Measurements from ENCODE around the gene MRGPRD. TPM values are rescaled to one million over a fixed set of nuclear protein-coding genes. Genes with fewer than 3 reads are reported as not detected.

The MRGPRD gene
- polyA plus RNA-seq, 12 donors = 0.12 to 0.48 (median 0.25) TPM; not detected in 6

DNA sequence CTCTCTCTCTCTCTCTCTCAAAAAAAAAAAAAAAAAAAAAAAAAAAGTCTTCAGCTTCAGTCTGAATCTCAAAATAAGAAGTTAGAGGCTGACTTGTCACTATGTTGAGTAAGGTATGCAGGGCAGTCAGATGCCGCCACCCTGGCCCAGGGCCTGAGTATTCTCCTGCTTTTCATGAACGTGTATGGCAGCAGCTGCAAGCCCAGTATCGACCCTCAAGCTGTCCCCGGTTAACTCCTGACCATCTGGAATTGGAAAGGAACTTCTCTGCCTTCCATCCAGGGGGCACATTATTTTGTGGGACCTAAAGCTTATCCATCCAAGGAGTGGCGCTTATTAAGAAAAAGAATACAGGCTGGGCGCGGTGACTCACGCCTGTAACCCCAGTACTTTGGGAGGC, 11.4 kb downstream of the MRGPRD start:
- no peak for DNase-seq

DNA sequence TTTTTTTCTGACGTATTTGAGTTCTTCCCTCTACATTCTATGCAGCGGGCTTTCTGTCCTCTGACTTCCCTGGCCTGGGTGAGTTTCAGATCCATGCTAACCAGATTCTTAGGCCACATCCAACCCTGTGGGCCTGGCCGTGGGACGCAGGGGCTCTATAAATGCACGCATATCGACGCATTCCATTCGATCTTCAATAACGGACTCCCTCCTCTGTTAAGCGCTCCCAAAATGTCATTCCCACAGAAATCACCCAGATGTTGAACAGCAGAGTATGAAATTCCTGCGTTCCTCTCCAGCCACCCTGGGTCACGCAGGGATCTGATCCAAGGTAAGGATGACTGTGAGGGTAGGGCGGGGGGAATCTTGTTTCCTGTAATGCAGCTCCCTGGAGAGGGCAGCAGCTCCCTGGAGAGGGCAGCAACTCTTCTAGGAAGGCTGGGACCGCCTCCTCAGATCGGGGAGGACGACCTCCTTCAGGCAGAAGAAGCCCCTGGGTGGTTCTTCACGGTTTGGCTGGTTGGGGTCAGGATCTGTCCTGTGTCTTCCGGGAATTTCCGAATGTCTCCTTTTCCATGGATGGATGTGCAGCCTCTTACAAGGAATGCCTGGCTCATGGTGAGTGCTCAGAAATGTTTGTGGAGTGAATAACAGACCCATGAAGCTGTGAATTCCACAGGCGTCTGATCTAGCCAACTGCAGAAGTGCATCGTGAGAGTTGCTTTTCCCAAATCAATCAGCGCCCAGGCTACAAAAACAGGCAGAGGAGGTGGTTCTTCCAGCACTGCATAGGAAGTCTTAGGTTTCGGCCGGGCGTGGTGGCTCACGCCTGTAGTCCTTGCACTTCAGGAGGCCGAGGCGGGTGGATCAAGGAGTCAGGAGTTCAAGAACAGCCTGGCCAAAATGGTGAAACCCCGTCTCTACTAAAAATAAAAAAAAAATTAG, 12.2 kb downstream of the MRGPRD start:
- no peak for DNase-seq

DNA sequence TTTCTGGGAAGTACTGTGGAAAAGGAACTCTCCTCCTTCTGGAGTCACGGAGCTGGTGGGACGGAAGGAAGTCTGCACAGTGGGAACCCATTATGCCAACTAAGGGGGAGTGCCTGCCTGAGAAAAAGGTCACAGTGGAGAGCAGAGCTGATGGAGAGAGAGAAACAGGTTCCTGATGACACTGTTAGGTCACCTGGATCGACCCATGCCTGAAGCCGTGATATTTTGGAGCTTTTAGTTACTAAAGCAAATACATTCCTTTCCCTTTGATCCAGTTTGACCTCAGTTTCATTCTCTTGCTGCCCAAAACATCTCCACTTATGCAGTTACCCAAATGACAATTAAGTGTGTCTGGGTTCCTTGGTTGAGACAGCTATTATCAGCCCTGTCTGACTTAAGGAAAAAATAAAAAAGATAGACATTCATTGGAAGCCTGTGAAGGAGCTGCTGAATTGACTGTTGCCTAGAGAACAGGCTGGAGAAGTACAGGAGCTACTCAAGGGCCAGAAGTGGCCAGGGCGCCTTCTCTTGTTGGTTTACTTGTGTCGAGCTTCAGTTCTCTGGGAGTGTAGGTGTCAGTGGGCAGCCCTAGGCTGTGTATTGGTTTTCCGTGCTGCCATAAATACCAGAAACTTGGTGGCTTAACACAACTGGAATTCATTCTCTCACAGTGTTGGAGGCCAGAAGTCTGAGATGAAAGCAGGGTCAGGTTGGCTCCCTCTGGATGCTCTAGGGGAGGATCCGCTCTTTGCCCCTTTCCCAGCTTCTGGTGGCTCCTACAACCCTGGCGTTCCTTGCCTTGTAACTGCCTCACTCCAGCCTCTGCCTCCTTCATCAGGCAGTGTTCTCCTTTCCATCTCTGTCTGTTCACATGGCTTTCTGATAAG, 13.6 kb downstream of the MRGPRD start:
- no peak for DNase-seq

DNA sequence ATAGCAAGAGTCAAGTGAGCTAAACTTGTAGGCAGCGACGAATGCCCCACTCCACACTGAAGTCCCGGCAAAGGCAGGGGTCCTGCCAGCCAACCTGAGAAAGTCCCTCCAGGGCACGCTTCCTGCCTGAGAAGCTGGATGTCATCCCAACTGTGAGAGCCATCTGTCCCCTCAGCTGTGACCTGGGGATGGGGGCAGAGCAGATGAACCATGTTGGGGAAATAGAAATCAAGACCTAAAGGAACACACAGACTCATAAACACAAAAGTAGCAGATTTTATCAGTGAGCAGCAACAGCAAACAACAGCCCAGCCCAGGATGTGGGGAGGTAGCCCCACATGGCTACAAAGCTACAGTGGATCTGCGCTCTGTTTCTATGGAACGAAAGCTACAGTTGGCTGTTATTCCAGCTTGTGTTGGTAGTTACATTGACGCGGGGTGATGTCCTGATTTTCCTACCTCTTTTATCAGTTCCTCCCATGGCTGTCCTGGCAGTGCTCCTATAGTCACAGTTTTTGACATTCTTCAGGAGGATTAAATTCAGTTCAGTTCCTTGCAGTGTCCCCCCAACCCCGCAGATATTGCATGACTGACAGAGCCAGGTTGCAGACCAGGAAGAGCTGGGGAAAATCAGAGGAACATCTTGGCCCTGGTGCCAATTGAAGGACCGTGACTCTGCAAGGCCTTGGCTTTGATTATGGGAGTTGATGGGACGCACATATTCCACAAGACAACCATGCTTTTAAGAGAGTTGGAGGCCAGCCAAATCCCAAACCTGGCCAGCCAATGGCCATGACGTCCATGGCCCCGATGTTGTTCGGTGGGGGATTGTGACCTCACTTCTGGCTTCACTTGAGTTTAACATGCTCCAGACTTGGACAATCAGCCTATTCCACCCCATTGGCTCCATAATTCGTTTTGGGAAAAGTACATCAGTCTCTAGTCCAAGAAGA, 14.6 kb downstream of the MRGPRD start:
- peak; percentile 86 for DNase-seq

GRCh38 chr11:68963779-68964178, 17.0 kb downstream of the MRGPRD start:
- no peak for DNase-seq

DNA sequence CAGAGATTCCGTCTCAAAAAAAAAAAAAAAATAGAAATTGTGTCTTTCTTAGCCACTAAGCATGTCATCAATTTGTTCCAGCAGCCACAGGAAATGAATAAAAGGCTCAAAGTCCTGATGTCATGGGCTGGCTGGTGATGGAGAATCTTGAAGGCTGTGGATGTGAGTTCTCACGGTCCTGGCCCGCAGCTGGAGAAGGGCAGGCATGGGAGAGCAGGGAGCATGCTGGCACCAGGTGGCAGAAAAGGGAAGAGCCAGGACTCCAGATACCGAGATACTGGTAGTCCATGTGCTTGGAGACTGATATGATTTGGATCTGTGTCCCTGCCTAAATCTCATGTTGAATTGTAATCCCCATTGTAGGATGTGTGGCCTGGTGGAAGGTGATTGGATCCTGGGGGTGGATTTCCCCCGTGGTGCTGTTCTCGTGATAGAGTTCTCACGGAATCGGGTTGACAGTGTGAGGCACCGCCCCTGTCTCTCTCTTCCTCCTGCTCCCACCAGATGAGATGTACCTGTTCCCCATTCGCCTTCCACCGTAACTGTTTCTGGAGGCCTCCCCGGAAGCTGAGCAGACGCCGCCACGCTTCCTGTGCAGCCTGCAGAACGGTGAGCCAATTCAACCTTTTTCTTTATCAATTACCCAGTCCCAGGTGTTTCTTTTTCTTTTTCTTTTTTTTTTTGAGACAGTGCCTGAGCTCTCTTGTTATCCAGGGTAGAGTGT, 18.1 kb downstream of the MRGPRD start:
- DNase-seq = no peak

DNA sequence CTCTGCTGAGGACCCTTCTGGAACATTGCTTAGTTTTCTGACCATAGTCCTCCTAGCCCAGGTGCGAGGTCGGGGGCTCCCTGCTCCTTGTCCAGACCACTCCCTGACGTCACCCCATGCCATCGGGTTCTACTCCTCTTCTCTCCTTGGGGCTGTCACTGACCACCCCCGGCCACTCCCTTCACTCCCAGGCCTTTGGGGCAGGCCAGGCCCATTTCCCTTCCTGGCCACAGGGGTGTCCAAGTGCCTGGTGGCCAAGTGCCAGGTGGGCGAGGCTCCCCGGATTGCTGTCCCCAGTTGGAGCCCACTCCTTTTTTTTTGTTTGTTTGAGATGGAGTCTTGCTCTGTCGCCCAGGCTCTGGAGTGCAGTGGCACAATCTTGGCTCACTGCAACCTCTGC, 19.5 kb downstream of the MRGPRD start:
- DNase-seq = no peak

DNA sequence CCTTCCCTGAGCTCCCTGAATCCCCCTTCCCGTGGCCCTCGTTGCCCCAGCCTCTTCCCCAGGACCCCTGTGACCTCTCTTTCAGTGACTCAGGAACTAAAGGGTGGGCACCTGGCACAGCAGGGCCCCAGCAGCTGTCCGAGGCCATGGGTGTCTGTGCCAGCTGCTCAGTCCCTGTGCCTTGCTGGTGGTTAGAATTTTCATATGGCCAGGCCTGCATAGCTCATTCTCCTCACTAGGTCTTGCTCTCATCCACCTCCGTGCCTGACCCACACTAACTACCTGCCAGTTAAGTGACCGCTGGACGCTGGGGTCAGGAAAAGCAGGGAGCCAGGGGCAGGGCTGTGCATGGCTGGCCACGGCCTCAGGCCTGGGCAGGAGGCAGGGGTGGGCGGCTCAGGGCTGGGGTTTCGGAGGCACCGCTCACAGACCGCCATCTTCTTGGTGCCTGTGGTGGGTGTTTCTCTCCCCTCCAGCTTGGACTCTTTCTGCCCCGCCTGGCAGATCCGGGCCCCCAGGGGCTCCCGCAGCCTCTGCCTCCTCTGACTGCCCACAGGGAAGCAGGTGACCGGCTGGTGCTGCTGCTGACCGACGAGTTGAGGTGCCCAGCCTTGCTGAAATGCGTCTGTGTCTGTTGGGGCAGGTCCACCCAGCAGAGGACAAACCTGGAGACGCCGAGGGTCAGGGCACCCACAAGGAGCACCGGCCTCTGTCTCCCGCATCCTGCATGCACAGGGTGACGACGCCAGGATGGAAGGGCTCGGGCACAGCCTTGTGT, 20.3 kb downstream of the MRGPRD start:
- no peak for DNase-seq

DNA sequence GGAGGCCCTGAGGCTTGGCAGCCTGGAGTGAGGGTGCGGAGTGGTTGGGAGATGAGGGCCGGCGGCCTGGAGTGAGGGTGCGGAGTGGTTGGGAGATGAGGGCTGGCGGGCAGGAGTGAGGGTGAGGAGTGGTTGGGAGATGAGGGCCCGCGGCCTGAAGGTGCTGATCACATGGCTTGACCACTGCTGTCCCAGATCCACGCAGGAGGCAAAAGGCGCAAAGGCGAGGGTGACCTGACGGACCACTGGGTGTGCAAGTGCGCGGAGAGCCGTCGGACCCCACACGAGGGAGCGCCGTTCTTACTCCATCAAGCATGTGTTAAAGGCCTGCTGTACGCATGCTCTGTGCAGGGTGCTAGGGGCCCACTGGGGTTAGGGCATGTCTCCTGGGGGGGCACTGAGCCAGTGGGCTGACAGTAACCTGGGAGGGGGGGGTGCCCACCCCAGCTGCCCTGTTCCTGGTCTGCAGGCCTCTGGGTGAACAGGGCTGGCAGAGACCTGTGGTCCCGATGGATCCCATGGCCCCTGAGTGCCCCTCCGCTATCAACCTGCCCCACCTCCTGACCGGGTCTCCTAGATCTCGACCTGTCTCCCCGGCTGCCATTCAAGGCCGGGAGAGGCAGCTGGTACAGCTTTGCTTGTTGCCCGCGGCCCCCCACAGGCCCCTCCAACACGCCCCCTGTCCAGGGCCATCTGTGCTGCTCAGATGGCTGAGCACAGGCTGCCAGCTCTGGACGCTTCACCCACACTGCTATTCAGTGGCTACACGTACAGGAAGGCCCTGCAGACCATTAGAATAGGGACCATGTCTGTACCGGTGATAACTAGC, 21.1 kb downstream of the MRGPRD start:
- no peak for DNase-seq

- DNase-seq = no peak
Measured at GRCh38 chr11:68958211-68958610, 22.6 kb downstream of the MRGPRD start.

- no peak for DNase-seq
Measured at GRCh38 chr11:68956547-68957254, 24.1 kb downstream of the MRGPRD start.

DNA sequence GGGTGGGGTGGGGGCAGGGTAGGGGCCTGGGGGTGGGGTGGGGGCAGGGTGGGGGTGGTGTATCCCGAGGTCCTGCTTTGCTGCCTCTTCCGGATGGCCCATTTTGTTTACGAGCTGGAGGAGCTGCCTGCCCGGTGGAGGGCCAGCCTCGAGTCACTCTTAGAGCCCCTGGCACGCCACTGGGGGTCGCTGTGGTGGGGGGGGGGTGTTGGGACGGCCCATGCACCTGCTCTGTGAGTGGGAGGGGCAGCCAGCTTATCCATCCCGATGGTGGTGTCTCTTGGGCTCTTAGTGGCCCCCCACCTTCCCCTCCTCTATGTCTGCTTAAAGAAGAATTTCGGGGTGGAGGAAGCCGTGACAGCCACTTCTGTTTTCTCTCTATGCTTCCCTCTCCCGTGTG, 24.6 kb downstream of the MRGPRD start:
- no peak for DNase-seq

GRCh38 chr11:68955607-68955958, 25.2 kb downstream of the MRGPRD start:
- no peak for DNase-seq

GRCh38 chr11:68954836-68955606, 25.8 kb downstream of the MRGPRD start:
- DNase-seq = peak; percentile 53

DNA sequence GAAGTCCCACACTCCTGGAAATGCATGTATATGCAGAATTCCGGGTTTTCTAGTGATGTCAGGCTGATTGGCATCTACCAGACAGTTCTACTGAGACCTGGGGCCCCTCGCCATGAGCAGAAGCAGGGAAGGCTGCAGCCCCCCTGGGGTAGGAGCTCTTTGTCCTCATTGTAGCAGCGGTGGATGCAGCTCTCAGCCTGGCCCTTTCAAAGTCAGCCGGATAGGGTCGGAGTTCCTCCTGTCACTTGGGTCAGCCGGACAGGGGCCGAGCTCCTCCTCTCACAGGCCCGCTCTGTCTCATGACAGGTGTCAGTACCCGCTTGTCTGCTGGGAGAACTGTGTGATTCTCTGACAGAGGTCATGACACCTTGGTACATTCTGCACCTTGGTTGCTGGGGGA, 30.0 kb downstream of the MRGPRD start:
- DNase-seq = no peak

- no peak for DNase-seq
Measured at GRCh38 chr11:68950270-68950669, 30.5 kb downstream of the MRGPRD start.

GRCh38 chr11:68948935-68949334, 31.9 kb downstream of the MRGPRD start:
- no peak for DNase-seq

- no peak for DNase-seq
Measured at GRCh38 chr11:68948496-68948895, 32.3 kb downstream of the MRGPRD start.

Measured in muscle of arm (tissue), 12 donors.